IMR-90 (cell line): ENCODE measurements around the gene SP3. TPM values are rescaled to one million over a fixed set of nuclear protein-coding genes. Genes with fewer than 3 reads are reported as not detected.

Experiments
- ATAC-seq: fragments of 200-7000 bp; cut with Tn5 transposase; 2 replicates; pipeline ENCODE4 v1.9.1; 2020; ENCODE audit warnings: low read depth, mild to moderate bottlenecking, moderate library complexity
- BruUV-seq: library from RNA; stranded (reverse); fragments of 400-500 nt; replicated peaks from 2 replicates; lab custom pipeline; 2021; lab: Mats Ljungman, UMichigan
- CTCF ChIA-PET: fragments of 300-600 bp; formaldehyde crosslinking; extraction: SDS; loops from one replicate; lab custom pipeline; 2021; ENCODE audit warnings: antibody characterized with exemption; lab: Yijun Ruan, JAX
- POLR2A ChIA-PET: fragments of 300-600 bp; sonication (Branson Sonifier 250); formaldehyde crosslinking; loops from one replicate; lab custom pipeline; 2022; ENCODE audit warnings: antibody characterized with exemption; ENCODE audit not compliant: unreplicated experiment; lab: Charles Lee
- DNase-seq: peaks from one replicate; pipeline ENCODE4 v3.0.0; 2013
- H2AFZ ChIP-seq: replicated peaks from 2 replicates; pipeline ENCODE3; 2013; ENCODE audit warnings: low read length, mild to moderate bottlenecking; ENCODE audit not compliant: poor library complexity
- H2AK5ac ChIP-seq: 2 replicates; pipeline ENCODE4 v1.6.1; 2013; ENCODE audit warnings: low read depth, low read length, inconsistent platforms
- H2AK9ac ChIP-seq: replicated peaks from 2 replicates; pipeline ENCODE3; 2013; ENCODE audit warnings: mild to moderate bottlenecking, low read depth, low read length, moderate library complexity; ENCODE audit not compliant: poor library complexity
- H2BK120ac ChIP-seq: 2 replicates; pipeline ENCODE4 v1.6.1; 2013; ENCODE audit warnings: low read depth, low read length, inconsistent platforms
- H2BK15ac ChIP-seq: 3 replicates; pipeline ENCODE4 v1.6.1; 2013; ENCODE audit warnings: low read depth, low read length, inconsistent platforms
- H2BK20ac ChIP-seq: 2 replicates; pipeline ENCODE4 v1.6.1; 2013; ENCODE audit warnings: low read depth, mild to moderate bottlenecking, inconsistent platforms, low read length, moderate library complexity
- H2BK5ac ChIP-seq: 2 replicates; pipeline ENCODE4 v1.6.1; 2013; ENCODE audit warnings: mild to moderate bottlenecking, low read depth, low read length, inconsistent platforms; ENCODE audit not compliant: poor library complexity, severe bottlenecking
- H3K14ac ChIP-seq: replicated peaks from 2 replicates; pipeline ENCODE4 v1.6.1; 2013; ENCODE audit warnings: low read depth, low read length, inconsistent platforms
- H3K18ac ChIP-seq: 2 replicates; pipeline ENCODE4 v1.6.1; 2013; ENCODE audit warnings: low read depth, low read length, control low read depth
- H3K23ac ChIP-seq: 2 replicates; pipeline ENCODE4 v1.6.1; 2013; ENCODE audit warnings: low read depth, low read length, inconsistent platforms
- H3K27ac ChIP-seq: 2 replicates; pipeline ENCODE4 v1.5.1; 2013; ENCODE audit warnings: mild to moderate bottlenecking, control low read depth, low read length; ENCODE audit not compliant: insufficient read depth
- H3K27me3 ChIP-seq: 2 replicates; pipeline ENCODE4 v1.6.1; 2013; ENCODE audit warnings: low read length; ENCODE audit not compliant: control insufficient read depth, insufficient read depth
- H3K36me3 ChIP-seq: 2 replicates; pipeline ENCODE4 v1.6.1; 2013; ENCODE audit warnings: low read length, mixed read lengths; ENCODE audit not compliant: control insufficient read depth, insufficient read depth
- H3K4ac ChIP-seq: 2 replicates; pipeline ENCODE4 v1.6.1; 2013; ENCODE audit warnings: low read depth, low read length, inconsistent platforms
- H3K4me1 ChIP-seq: 2 replicates; pipeline ENCODE4 v1.6.1; 2013; ENCODE audit warnings: low read length, mixed read lengths; ENCODE audit not compliant: control insufficient read depth, insufficient read depth
- H3K4me2 ChIP-seq: 2 replicates; pipeline ENCODE4 v1.6.1; 2013; ENCODE audit warnings: low read depth, mild to moderate bottlenecking, control low read depth, low read length, moderate library complexity
- H3K4me3 ChIP-seq: 2 replicates; pipeline ENCODE4 v1.5.1; 2013; ENCODE audit warnings: low read depth, mild to moderate bottlenecking, control low read depth, low read length, moderate library complexity; ENCODE audit not compliant: insufficient read depth
- H3K56ac ChIP-seq: 2 replicates; pipeline ENCODE4 v1.6.1; 2013; ENCODE audit warnings: low read length, inconsistent platforms; ENCODE audit not compliant: insufficient read depth; ENCODE audit errors: extremely low read depth
- H3K79me1 ChIP-seq, 2 experiments: 2 replicates each; pipeline ENCODE4 v1.6.1; 2013; ENCODE audit warnings: low read length in 2 of 2, inconsistent platforms in 1 of 2, low read depth in 1 of 2
- H3K9ac ChIP-seq: 2 replicates; pipeline ENCODE4 v1.6.1; 2013; ENCODE audit warnings: low read depth, low read length, control low read depth
- H3K9me1 ChIP-seq: 2 replicates; pipeline ENCODE4 v1.6.1; 2013; ENCODE audit warnings: low read length, inconsistent platforms; ENCODE audit not compliant: insufficient read depth
- H3K9me3 ChIP-seq: 2 replicates; pipeline ENCODE4 v1.6.1; 2013; ENCODE audit warnings: low read length; ENCODE audit not compliant: control insufficient read depth, insufficient read depth
- H4K20me1 ChIP-seq: 2 replicates; pipeline ENCODE4 v1.6.1; 2013; ENCODE audit warnings: low read length, inconsistent platforms; ENCODE audit not compliant: insufficient read depth
- H4K5ac ChIP-seq: 2 replicates; pipeline ENCODE4 v1.6.1; 2013; ENCODE audit warnings: mild to moderate bottlenecking, low read depth, low read length, control low read depth
- H4K8ac ChIP-seq, 2 experiments: 2 replicates each; pipeline ENCODE4 v1.6.1; 2013; ENCODE audit warnings: low read depth in 2 of 2, low read length in 2 of 2, control low read depth in 1 of 2, inconsistent platforms in 1 of 2
- H4K91ac ChIP-seq: 2 replicates; pipeline ENCODE4 v1.6.1; 2013; ENCODE audit warnings: low read depth, low read length, inconsistent platforms; ENCODE audit not compliant: insufficient read depth
- BHLHE40 ChIP-seq: fragments of 150-350 bp; IDR thresholded peaks from 2 replicates; pipeline ENCODE4 v1.6.1; 2016; ENCODE audit warnings: mild to moderate bottlenecking, low read depth, low read length
- CEBPB ChIP-seq: IDR thresholded peaks from 2 replicates; pipeline ENCODE4 v1.6.1; 2012; ENCODE audit warnings: low read depth, low read length, improper control_type of control experiment
- CTCF ChIP-seq: conservative IDR thresholded peaks from 2 replicates; pipeline ENCODE4 v1.5.1; 2012; ENCODE audit warnings: mild to moderate bottlenecking, low read depth, low read length, improper control_type of control experiment
- ELK1 ChIP-seq: fragments of 150-350 bp; IDR thresholded peaks from 2 replicates; pipeline ENCODE4 v1.6.1; 2016; ENCODE audit warnings: low read depth, mild to moderate bottlenecking, low read length, moderate library complexity, borderline replicate concordance
- FOS ChIP-seq: fragments of 150-350 bp; IDR thresholded peaks from 2 replicates; pipeline ENCODE4 v1.6.1; 2016; ENCODE audit warnings: low read depth, low read length
- MAZ ChIP-seq: IDR thresholded peaks from 2 replicates; pipeline ENCODE4 v1.6.1; 2012; ENCODE audit warnings: low read depth, mild to moderate bottlenecking, low read length, improper control_type of control experiment, moderate library complexity, borderline replicate concordance
- MXI1 ChIP-seq: IDR thresholded peaks from 2 replicates; pipeline ENCODE4 v1.6.1; 2012; ENCODE audit warnings: low read depth, mild to moderate bottlenecking, low read length, moderate library complexity, borderline replicate concordance
- NFE2L2 ChIP-seq: fragments of 150-350 bp; IDR thresholded peaks from 2 replicates; pipeline ENCODE4 v1.6.1; 2016; ENCODE audit warnings: low read depth, mild to moderate bottlenecking, low read length
- RCOR1 ChIP-seq: IDR thresholded peaks from 2 replicates; pipeline ENCODE4 v1.6.1; 2012; ENCODE audit warnings: mild to moderate bottlenecking, low read length, improper control_type of control experiment; ENCODE audit not compliant: insufficient replicate concordance
- RFX5 ChIP-seq: IDR thresholded peaks from 2 replicates; pipeline ENCODE4 v1.8.0; 2012; ENCODE audit warnings: low read depth, mild to moderate bottlenecking, low read length, moderate library complexity
- SMC3 ChIP-seq: fragments of 150-350 bp; IDR thresholded peaks from 2 replicates; pipeline ENCODE4 v1.6.1; 2016; ENCODE audit warnings: low read depth, mild to moderate bottlenecking, antibody characterized with exemption, low read length, moderate library complexity
- USF2 ChIP-seq: fragments of 150-350 bp; IDR thresholded peaks from 2 replicates; pipeline ENCODE4 v1.6.1; 2017; ENCODE audit warnings: mild to moderate bottlenecking, antibody characterized with exemption, low read length, low read depth
- WGBS, 2 experiments: methylation state at CpG; one replicate each; pipeline versions ENCODE4 v1.1.5 to v1.1.7; 2013; ENCODE audit warnings: missing lambda C conversion rate in 2 of 2; ENCODE audit not compliant: insufficient read length in 1 of 2; ENCODE audit errors: extremely low coverage in 2 of 2; 5-methylcytosine and 5-hydroxymethylcytosine counted together
- dilution Hi-C: fragments of 300-500 bp; cut with HindIII; formaldehyde crosslinking; loops from one replicate; pipeline ENCODE4 v1.14.3; 2018; ENCODE audit warnings: low sequenced_read_pairs; ENCODE audit not compliant: unreplicated experiment
- in situ Hi-C: fragments of 300-500 bp; cut with MboI; formaldehyde crosslinking; loops from 3 replicates; pipeline ENCODE4 v1.14.3; 2019; ENCODE audit warnings: low sequenced_read_pairs, inconsistent platforms, mixed read lengths
- intact Hi-C: fragments of 100-400 bp; cut with micrococcal nuclease; formaldehyde crosslinking; loops from 2 replicates; pipeline ENCODE4 v1.10.0; 2022
- polyA plus RNA-seq, 3 experiments: library from polyadenylated mRNA; depleted of rRNA; stranded (reverse); fragments of >200 nt; gene quantifications; 2 replicates each; pipeline ENCODE4 v1.2.3, GENCODE V29; 2012; ENCODE audit warnings: low replicate concordance in 1 of 3
- total RNA-seq: library from RNA; depleted of rRNA; stranded (reverse); fragments of >200 nt; gene quantifications from 2 replicates; pipeline ENCODE4 v1.2.3, GENCODE V29; 2012

Gene SP3
- total and polyA plus RNA-seq, 2 of the 4 experiments (the other 2 are of a cell fraction) = 26.7 to 136 TPM

- ChIA-PET CTCF (no interaction called here), POLR2A (no interaction called here)
- dilution Hi-C loops (no loop called here), intact Hi-C loops (no loop called here), in situ Hi-C loops (no loop called here)
- no peaks in the 10 kb centered on the region for H3K36me3 ChIP-seq
- H3K79me1 ChIP-seq = no peaks in the 10 kb centered on the region
- H3K23ac ChIP-seq = no peak overlapping the region
- H2BK120ac ChIP-seq = no peak overlapping the region
- no peak overlapping the region for H4K91ac ChIP-seq
- H3K18ac ChIP-seq = no peak overlapping the region
- no peaks in the 10 kb centered on the region for H3K9me3 ChIP-seq
- H3K4me3 ChIP-seq = no peak overlapping the region
- no peak for ATAC-seq
- TF ChIP-seq FOS (no peak), ELK1 (no peak), SMC3 (no peak), BHLHE40 (no peak), MAZ (no peak), RFX5 (no peak), NFE2L2 (no peak), RCOR1 (no peak), USF2 (no peak), CTCF (no peak), CEBPB (no peak), MXI1 (no peak)
- no peak for DNase-seq
- no peaks in the 10 kb centered on the region for H4K20me1 ChIP-seq
- 40% methylated on average over 2 of the region's 5 CpGs; no CpG with 5 or more reads in 1 of the 2 experiments for WGBS, 2 experiments
- H2BK5ac ChIP-seq = no peak overlapping the region
- no peak overlapping the region for H4K5ac ChIP-seq
- H3K4me2 ChIP-seq = no peak overlapping the region
- no peak overlapping the region for H2AK5ac ChIP-seq
- no peak overlapping the region for H3K4ac ChIP-seq
- no peak overlapping the region for H4K8ac ChIP-seq
- H3K56ac ChIP-seq = no peak overlapping the region
- H3K27me3 ChIP-seq = no peaks in the 10 kb centered on the region
- H2BK15ac ChIP-seq = no peak overlapping the region
- H2AFZ ChIP-seq = no peak overlapping the region
- H2AK9ac ChIP-seq = no peak overlapping the region
- no peak overlapping the region for H2BK20ac ChIP-seq
- no peaks in the 10 kb centered on the region for H3K4me1 ChIP-seq
- H3K9ac ChIP-seq = no peak overlapping the region
- no TSS peak for BruUV-seq
- no peak overlapping the region for H3K14ac ChIP-seq
- H3K9me1 ChIP-seq = no peaks in the 10 kb centered on the region
- no peak overlapping the region for H3K27ac ChIP-seq
Measured at GRCh38 chr2:173898178-173898668, 67.0 kb downstream of the SP3 start.
